Urinary bladder (tissue), 2 donors: Measurements from ENCODE around the gene MBD3L5. TPM values are rescaled to one million over a fixed set of nuclear protein-coding genes. Genes with fewer than 3 reads are reported as not detected.

ENCODE experiments used
- polyA plus RNA-seq: library from polyadenylated mRNA; stranded (reverse); fragments of 200-250 nt; gene quantifications from one replicate; pipeline ENCODE4 v1.2.3, GENCODE V29; 2013
- total RNA-seq: library from RNA; depleted of rRNA; stranded (reverse); fragments of >200 nt; gene quantifications from one replicate; pipeline ENCODE4 v1.2.3, GENCODE V29; 2014
- donor health status: healthy.

MBD3L5 gene
- total and polyA plus RNA-seq, 2 donors = not detected

Other genes starting within 250 kb of the MBD3L5 start
- 0.53 TPM for gene ADGRE1, start 143.0 kb upstream of the MBD3L5 start, total RNA-seq
- gene ADGRE1, start 143.0 kb upstream of the MBD3L5 start, polyA plus RNA-seq = 0.10 TPM
- gene MBD3L2B, start 9.1 kb upstream of the MBD3L5 start, total RNA-seq = not detected
- gene MBD3L2B, start 9.1 kb upstream of the MBD3L5 start, polyA plus RNA-seq = not detected
- not detected for gene MBD3L4, start 9.6 kb downstream of the MBD3L5 start, total RNA-seq
- gene MBD3L4, start 9.6 kb downstream of the MBD3L5 start, polyA plus RNA-seq = not detected
- gene MBD3L2, start 18.7 kb downstream of the MBD3L5 start, total RNA-seq = not detected
- gene MBD3L2, start 18.7 kb downstream of the MBD3L5 start, polyA plus RNA-seq = not detected
- gene MBD3L3, start 28.1 kb downstream of the MBD3L5 start, total RNA-seq = not detected
- gene MBD3L3, start 28.1 kb downstream of the MBD3L5 start, polyA plus RNA-seq = not detected
- gene ZNF557, start 39.1 kb downstream of the MBD3L5 start, total RNA-seq = 20.8 TPM
- 2.4 TPM for gene ZNF557, start 39.1 kb downstream of the MBD3L5 start, polyA plus RNA-seq